Gastroesophageal sphincter (tissue), 3 donors: ENCODE results near the gene OTOA.

Experiments used
- EP300 ChIP-seq: sonication (generic); formaldehyde crosslinking; IDR thresholded peaks from one replicate; pipeline ENCODE4 v1.6.1; 2017; ENCODE audit warnings: antibody characterized with exemption, mild to moderate bottlenecking
- POLR2A ChIP-seq, 2 donors: fragments of 450-650 bp; IDR thresholded peaks; one replicate each; pipeline ENCODE4 v1.6.1; 2017; ENCODE audit warnings: antibody characterized with exemption in 2 of 2, mild to moderate bottlenecking in 2 of 2, moderate library complexity in 1 of 2
- POLR2AphosphoS5 ChIP-seq: sonication (generic); formaldehyde crosslinking; IDR thresholded peaks from one replicate; pipeline ENCODE4 v1.6.1; 2017; ENCODE audit warnings: antibody characterized with exemption
- TF ChIP-seq, protein P1 (sequence below), 4 experiments: fragments of 200-600 bp in 2 of 4; fragments of 450-650 bp in 2 of 4; sonication (generic) in 1 of 4; IDR thresholded peaks; one replicate each; pipeline ENCODE4 v1.5.1; 2017 to 2019; ENCODE audit warnings: antibody characterized with exemption in 4 of 4, mild to moderate bottlenecking in 2 of 4, moderate library complexity in 2 of 4

GRCh38 chr16:21614896-21615295 lies 48.9 kb upstream of the OTOA start:
- TF ChIP-seq, protein P1, sequence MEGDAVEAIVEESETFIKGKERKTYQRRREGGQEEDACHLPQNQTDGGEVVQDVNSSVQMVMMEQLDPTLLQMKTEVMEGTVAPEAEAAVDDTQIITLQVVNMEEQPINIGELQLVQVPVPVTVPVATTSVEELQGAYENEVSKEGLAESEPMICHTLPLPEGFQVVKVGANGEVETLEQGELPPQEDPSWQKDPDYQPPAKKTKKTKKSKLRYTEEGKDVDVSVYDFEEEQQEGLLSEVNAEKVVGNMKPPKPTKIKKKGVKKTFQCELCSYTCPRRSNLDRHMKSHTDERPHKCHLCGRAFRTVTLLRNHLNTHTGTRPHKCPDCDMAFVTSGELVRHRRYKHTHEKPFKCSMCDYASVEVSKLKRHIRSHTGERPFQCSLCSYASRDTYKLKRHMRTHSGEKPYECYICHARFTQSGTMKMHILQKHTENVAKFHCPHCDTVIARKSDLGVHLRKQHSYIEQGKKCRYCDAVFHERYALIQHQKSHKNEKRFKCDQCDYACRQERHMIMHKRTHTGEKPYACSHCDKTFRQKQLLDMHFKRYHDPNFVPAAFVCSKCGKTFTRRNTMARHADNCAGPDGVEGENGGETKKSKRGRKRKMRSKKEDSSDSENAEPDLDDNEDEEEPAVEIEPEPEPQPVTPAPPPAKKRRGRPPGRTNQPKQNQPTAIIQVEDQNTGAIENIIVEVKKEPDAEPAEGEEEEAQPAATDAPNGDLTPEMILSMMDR (IDR thresholded peaks at IDR 0.05) = no peak
- TF ChIP-seq POLR2A (IDR thresholded peaks at IDR 0.05) (no peak), POLR2AphosphoS5 (no peak), EP300 (no peak)
